B cell (primary cell): ENCODE data around the gene CAPN15.

Experiments
- CTCF ChIP-seq: fragments of 200-600 bp; IDR thresholded peaks from one replicate; pipeline ENCODE4 v1.8.0; 2022; ENCODE audit warnings: antibody characterized with exemption, mild to moderate bottlenecking
- EZH2 ChIP-seq: IDR thresholded peaks from 2 replicates; pipeline ENCODE4 v1.6.1; 2012; ENCODE audit warnings: borderline replicate concordance, low read depth, mild to moderate bottlenecking, moderate library complexity, low read length; ENCODE audit not compliant: insufficient read depth, poor library complexity, severe bottlenecking

GRCh38 chr16:525520-526180 is 1.9 kb upstream of the CAPN15 start:
- no peak for TF ChIP-seq CTCF
- TF ChIP-seq EZH2 = no peak
